ENCODE results near the gene RHEBL1. TPM values are rescaled to one million over a fixed set of nuclear protein-coding genes. Genes with fewer than 3 reads are reported as not detected.
A peak's percentile ranks its signal among the peaks of the same experiment; 100 is the strongest.

Gene RHEBL1
- total and polyA plus RNA-seq, 4 donors: 0.29 to 1.2 (median 0.36) TPM; not detected in 1

DNA sequence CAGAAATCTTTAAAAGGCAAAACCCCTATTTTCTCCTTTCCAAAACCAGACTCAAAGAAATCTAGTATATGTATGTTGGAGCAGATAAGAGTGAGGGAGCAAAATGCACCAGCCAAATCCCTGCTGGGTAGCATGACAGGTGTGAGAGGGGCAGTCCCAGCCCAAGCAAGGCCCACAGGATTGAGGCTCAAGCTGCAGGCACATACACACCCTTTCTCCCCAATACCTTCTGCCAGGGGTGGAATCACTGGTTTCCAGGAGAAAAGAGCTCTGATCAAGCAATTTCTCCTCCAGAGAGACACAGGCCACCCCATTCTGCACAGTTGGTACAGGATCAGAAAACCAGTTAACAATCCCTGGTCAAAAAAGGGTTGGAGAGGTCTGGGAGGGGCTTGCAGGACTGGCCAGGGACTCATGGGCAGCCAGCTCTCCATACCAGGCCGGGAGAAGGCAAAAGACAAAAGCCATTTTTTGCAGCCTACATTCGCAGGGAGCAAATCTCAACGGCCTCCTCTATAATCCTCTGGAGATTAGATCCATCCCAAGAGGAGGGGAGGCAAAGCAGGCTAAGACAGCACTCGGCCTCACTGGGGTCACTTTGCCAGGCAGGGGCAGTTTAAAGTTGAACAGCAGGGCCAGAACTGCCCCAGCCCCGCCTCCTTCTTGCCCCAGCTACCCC, 11.3 kb downstream of the RHEBL1 start:
- Histone ChIP-seq H3K27me3 (ENCODE audit: control insufficient read depth in 4 of 4, insufficient read depth in 4 of 4, low read length in 3 of 4) (no peaks in the 10 kb centered on the region), H3K4me3 (ENCODE audit: low read depth in 1 of 3, low read length in 3 of 3) (peak overlapping the region; percentile 55 to 92 (median 91)), H3K36me3 (ENCODE audit: control insufficient read depth in 4 of 4, insufficient read depth in 3 of 4, low read depth in 1 of 4, low read length in 3 of 4) (peaks cover 2 to 11% (median 5%) of the 10 kb centered on the region in 4 donors), H3K9ac (ENCODE audit: low read depth in 1 of 2, low read length in 2 of 2) (peak overlapping the region; percentile 58 to 84), H3K9me3 (ENCODE audit: control insufficient read depth in 4 of 4, low read length in 3 of 4) (no peaks in the 10 kb centered on the region), H3K27ac (ENCODE audit: low read depth in 1 of 2, low read length in 2 of 2) (peak overlapping the region; percentile 95), H3K4me1 (ENCODE audit: control insufficient read depth in 4 of 4, insufficient read depth in 4 of 4, low read length in 3 of 4) (peaks cover 11 to 57% (median 50%) of the 10 kb centered on the region in 4 donors)
- DNase-seq (ENCODE audit: low spot score): no peak
- TF ChIP-seq, protein P1, sequence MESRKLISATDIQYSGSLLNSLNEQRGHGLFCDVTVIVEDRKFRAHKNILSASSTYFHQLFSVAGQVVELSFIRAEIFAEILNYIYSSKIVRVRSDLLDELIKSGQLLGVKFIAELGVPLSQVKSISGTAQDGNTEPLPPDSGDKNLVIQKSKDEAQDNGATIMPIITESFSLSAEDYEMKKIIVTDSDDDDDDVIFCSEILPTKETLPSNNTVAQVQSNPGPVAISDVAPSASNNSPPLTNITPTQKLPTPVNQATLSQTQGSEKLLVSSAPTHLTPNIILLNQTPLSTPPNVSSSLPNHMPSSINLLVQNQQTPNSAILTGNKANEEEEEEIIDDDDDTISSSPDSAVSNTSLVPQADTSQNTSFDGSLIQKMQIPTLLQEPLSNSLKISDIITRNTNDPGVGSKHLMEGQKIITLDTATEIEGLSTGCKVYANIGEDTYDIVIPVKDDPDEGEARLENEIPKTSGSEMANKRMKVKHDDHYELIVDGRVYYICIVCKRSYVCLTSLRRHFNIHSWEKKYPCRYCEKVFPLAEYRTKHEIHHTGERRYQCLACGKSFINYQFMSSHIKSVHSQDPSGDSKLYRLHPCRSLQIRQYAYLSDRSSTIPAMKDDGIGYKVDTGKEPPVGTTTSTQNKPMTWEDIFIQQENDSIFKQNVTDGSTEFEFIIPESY (IDR thresholded peaks at IDR 0.05): no peak
- no peak for TF ChIP-seq RAD21 (IDR thresholded peaks at IDR 0.05)
- no peak for TF ChIP-seq TAF1 (conservative IDR thresholded peaks at IDR 0.05)
- TF ChIP-seq ATF3 (IDR thresholded peaks at IDR 0.05): no peak
- TF ChIP-seq EGR1 (IDR thresholded peaks at IDR 0.05; ENCODE audit: low read depth in 2 of 2): no peak
- TF ChIP-seq MAX (IDR thresholded peaks at IDR 0.05): no peak
- TF ChIP-seq JUND (IDR thresholded peaks at IDR 0.05): no peak
- TF ChIP-seq, protein P2, sequence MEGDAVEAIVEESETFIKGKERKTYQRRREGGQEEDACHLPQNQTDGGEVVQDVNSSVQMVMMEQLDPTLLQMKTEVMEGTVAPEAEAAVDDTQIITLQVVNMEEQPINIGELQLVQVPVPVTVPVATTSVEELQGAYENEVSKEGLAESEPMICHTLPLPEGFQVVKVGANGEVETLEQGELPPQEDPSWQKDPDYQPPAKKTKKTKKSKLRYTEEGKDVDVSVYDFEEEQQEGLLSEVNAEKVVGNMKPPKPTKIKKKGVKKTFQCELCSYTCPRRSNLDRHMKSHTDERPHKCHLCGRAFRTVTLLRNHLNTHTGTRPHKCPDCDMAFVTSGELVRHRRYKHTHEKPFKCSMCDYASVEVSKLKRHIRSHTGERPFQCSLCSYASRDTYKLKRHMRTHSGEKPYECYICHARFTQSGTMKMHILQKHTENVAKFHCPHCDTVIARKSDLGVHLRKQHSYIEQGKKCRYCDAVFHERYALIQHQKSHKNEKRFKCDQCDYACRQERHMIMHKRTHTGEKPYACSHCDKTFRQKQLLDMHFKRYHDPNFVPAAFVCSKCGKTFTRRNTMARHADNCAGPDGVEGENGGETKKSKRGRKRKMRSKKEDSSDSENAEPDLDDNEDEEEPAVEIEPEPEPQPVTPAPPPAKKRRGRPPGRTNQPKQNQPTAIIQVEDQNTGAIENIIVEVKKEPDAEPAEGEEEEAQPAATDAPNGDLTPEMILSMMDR (IDR thresholded peaks at IDR 0.05; ENCODE audit: low read depth, low read length, missing input control): no peak
- no peak for TF ChIP-seq HNF4A (conservative IDR thresholded peaks at IDR 0.05)
- no peak for TF ChIP-seq GABPA (IDR thresholded peaks at IDR 0.05 in 1 of 2, conservative IDR thresholded peaks at IDR 0.05 in 1 of 2)
- no peak for TF ChIP-seq YY1 (IDR thresholded peaks at IDR 0.05)
- no peak for TF ChIP-seq SP1 (IDR thresholded peaks at IDR 0.05)
- WGBS: 7% methylated on average over 5 of the region's 5 CpGs

DNA sequence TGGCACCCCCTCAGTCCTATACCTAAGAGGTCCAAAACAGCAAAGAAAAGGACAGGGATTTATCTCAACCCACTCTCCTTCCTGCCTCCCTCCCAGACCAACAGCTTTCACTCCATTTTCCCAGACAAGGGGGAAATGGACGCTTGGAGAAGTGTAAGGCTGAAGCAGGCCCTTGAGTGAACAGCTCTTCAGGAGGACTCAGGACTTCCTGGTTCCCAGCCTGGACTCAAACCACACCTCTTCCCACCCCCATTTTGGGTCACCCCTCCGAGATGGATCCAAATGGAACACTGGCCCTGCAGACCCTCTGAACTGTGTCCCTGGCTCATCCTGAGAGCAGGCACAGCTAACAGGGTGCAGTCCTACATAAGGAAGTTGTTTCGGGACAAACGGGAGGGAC, 11.9 kb downstream of the RHEBL1 start:
- H3K4me1 ChIP-seq (ENCODE audit: control insufficient read depth in 4 of 4, insufficient read depth in 4 of 4, low read length in 3 of 4): peaks cover 11 to 57% (median 50%) of the 10 kb centered on the region in 4 donors
- TF ChIP-seq SP1 (IDR thresholded peaks at IDR 0.05) (no peak), RXRA (IDR thresholded peaks at IDR 0.05) (no peak), GABPA (IDR thresholded peaks at IDR 0.05 in 1 of 2, conservative IDR thresholded peaks at IDR 0.05 in 1 of 2) (no peak), HNF4A (conservative IDR thresholded peaks at IDR 0.05) (no peak), HNF4G (IDR thresholded peaks at IDR 0.05) (no peak), YY1 (IDR thresholded peaks at IDR 0.05) (no peak), ATF3 (IDR thresholded peaks at IDR 0.05) (no peak)
- no peak for DNase-seq (ENCODE audit: low spot score)

More for the DNA sequence above, 11.9 kb downstream of the RHEBL1 start:
- WGBS: 29% methylated on average over 4 of the region's 4 CpGs
- Histone ChIP-seq H3K27ac (ENCODE audit: low read depth in 1 of 2, low read length in 2 of 2) (peak overlapping the region; percentile 2 to 14), H3K27me3 (ENCODE audit: control insufficient read depth in 4 of 4, insufficient read depth in 4 of 4, low read length in 3 of 4) (no peaks in the 10 kb centered on the region), H3K9ac (ENCODE audit: low read depth in 1 of 2, low read length in 2 of 2) (peak overlapping the region; percentile 52 to 64), H3K9me3 (ENCODE audit: control insufficient read depth in 4 of 4, low read length in 3 of 4) (no peaks in the 10 kb centered on the region), H3K36me3 (ENCODE audit: control insufficient read depth in 4 of 4, insufficient read depth in 3 of 4, low read depth in 1 of 4, low read length in 3 of 4) (peaks cover 4 to 17% (median 11%) of the 10 kb centered on the region in 4 donors), H3K4me3 (ENCODE audit: low read depth in 1 of 3, low read length in 3 of 3) (peak overlapping the region; percentile 30 to 92 (median 91))
